ENCODE data around the gene RBM20. TPM values are rescaled to one million over a fixed set of nuclear protein-coding genes. Genes with fewer than 3 reads are reported as not detected.
A peak's percentile ranks its signal among the peaks of the same experiment; 100 is the strongest.

The RBM20 gene
- total and polyA plus RNA-seq, 2 of the 4 experiments (the other 2 are of a cell fraction) = under 0.01 to 0.15 TPM

DNA sequence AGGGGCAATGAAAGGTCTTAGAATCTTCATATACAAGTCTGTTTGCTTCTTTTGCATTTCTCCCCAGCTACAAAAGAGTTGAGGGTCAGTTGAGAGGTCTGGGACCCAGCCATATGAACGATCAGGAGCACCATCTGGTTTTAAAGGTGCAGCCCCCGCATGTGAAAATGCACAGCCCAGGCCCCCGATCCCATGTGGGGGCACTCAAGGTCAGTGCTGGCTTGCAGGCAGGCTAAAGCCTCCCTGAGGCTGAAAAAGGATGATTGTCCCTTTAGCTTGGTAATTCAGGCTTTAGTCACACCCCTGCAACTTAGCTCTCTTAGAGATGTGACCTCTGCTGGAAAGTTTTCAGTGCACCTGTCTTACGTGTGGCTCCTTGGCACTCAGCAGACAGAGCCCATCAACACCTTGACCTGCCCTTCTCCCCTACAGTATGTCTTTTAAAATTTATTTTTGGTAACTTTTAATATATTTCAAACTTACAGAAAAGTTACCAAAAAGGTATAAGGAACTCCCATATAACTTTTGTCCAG, 147.5 kb downstream of the RBM20 start:
- Histone ChIP-seq H3K36me3 (ENCODE audit: control insufficient read depth, insufficient read depth, low read length) (no peaks in the 10 kb centered on the region), H3K14ac (replicated peaks; ENCODE audit: low read depth, low read length) (no peak overlapping the region), H3K4me2 (ENCODE audit: low read depth, low read length) (peak overlapping the region; percentile 62; the same call in 1 of the 2 replicates), H2AFZ (replicated peaks; ENCODE audit: low read length, poor library complexity) (no peak overlapping the region), H4K8ac (ENCODE audit: low read depth in 2 of 2, low read length in 2 of 2) (no peak overlapping the region), H4K20me1 (ENCODE audit: insufficient read depth, low read length) (no peaks in the 10 kb centered on the region), H4K5ac (ENCODE audit: low read depth, low read length) (peak overlapping the region; percentile 61; the same call in 1 of the 2 replicates), H2BK120ac (ENCODE audit: low read depth, low read length) (no peak overlapping the region), H3K23ac (ENCODE audit: low read depth, low read length) (no peak overlapping the region), H3K56ac (ENCODE audit: extremely low read depth, insufficient read depth, low read length) (no peak overlapping the region), H3K4me1 (ENCODE audit: control insufficient read depth, insufficient read depth, low read length) (peaks cover 17% of the 10 kb centered on the region; the same call in 1 of the 2 replicates), H2BK5ac (ENCODE audit: low read depth, low read length, poor library complexity, severe bottlenecking) (no peak overlapping the region), H3K27me3 (ENCODE audit: control insufficient read depth, insufficient read depth, low read length) (0 out of 2 replicates have a peak, but pooled peaks cover 3% of the 10 kb centered on the region), H2BK15ac (ENCODE audit: low read depth, low read length) (no peak overlapping the region), H4K91ac (ENCODE audit: insufficient read depth, low read depth, low read length) (no peak overlapping the region), H3K18ac (ENCODE audit: low read depth, low read length) (peak overlapping the region; percentile 89; the same call in 1 of the 2 replicates), H2BK20ac (ENCODE audit: low read depth, low read length) (no peak overlapping the region), H3K4me3 (ENCODE audit: insufficient read depth, low read depth, low read length) (no peak overlapping the region), H3K9me3 (ENCODE audit: control insufficient read depth, insufficient read depth, low read length) (no peaks in the 10 kb centered on the region), H3K9me1 (ENCODE audit: insufficient read depth, low read length) (no peaks in the 10 kb centered on the region; the same call in 1 of the 2 replicates), H2AK9ac (replicated peaks; ENCODE audit: low read depth, low read length, poor library complexity) (no peak overlapping the region), H3K79me1 (ENCODE audit: low read depth in 1 of 2, low read length in 2 of 2) (no peaks in the 10 kb centered on the region), H3K27ac (ENCODE audit: insufficient read depth, low read length) (peak overlapping the region; percentile 84; the same call in 1 of the 2 replicates), H3K9ac (ENCODE audit: low read depth, low read length) (peak overlapping the region; percentile 14; the same call in 1 of the 2 replicates), H3K4ac (ENCODE audit: low read depth, low read length) (peak overlapping the region; percentile 49; the same call in 1 of the 2 replicates), H2AK5ac (ENCODE audit: low read depth, low read length) (no peak overlapping the region)
- dilution Hi-C loops (cut with HindIII; ENCODE audit: low sequenced_read_pairs, unreplicated experiment) = no loop called here
- in situ Hi-C loops (cut with MboI; ENCODE audit: low sequenced_read_pairs) = no loop called here
- CTCF ChIA-PET = interaction anchor here (0.5 kb wide), 1 partner anchor 136 kb away, joined by 3 read pairs; no protein-coding TSS in a partner anchor
- WGBS, 2 experiments (ENCODE audit: extremely low coverage in 2 of 2, insufficient read length in 1 of 2) = 30% methylated on average over 2 of the region's 4 CpGs; no CpG with 5 or more reads in 1 of the 2 experiments
- ATAC-seq (ENCODE audit: low read depth) = peak; percentile 8; the same call in 1 of the 2 replicates
- intact Hi-C loops (cut with micrococcal nuclease) = loop anchor here (1.0 kb wide), 1 partner anchor 14 kb away; no protein-coding TSS in a partner anchor
- POLR2A ChIA-PET (ENCODE audit: unreplicated experiment) = no interaction called here
- DNase-seq = no peak
- BruUV-seq (replicated peaks) = no TSS peak
- TF ChIP-seq RCOR1 (IDR thresholded peaks at IDR 0.05; ENCODE audit: insufficient replicate concordance, low read length) (no peak), SMC3 (IDR thresholded peaks at IDR 0.05; ENCODE audit: low read depth, low read length) (no peak), NFE2L2 (IDR thresholded peaks at IDR 0.05; ENCODE audit: low read depth, low read length) (no peak), CEBPB (IDR thresholded peaks at IDR 0.05; ENCODE audit: low read depth, low read length) (no peak), FOS (IDR thresholded peaks at IDR 0.05; ENCODE audit: low read depth, low read length) (no peak), MAZ (IDR thresholded peaks at IDR 0.05; ENCODE audit: borderline replicate concordance, low read depth, low read length) (no peak), POLR2A (IDR thresholded peaks at IDR 0.05; ENCODE audit: low read depth, low read length) (no peak), MAFK (IDR thresholded peaks at IDR 0.05; ENCODE audit: low read depth, low read length) (no peak), RFX5 (IDR thresholded peaks at IDR 0.05; ENCODE audit: low read depth, low read length) (no peak), CHD1 (IDR thresholded peaks at IDR 0.05; ENCODE audit: low read depth, low read length) (no peak), MXI1 (IDR thresholded peaks at IDR 0.05; ENCODE audit: borderline replicate concordance, low read depth, low read length) (no peak), RAD21 (IDR thresholded peaks at IDR 0.05; ENCODE audit: low read length) (no peak)
- TF ChIP-seq, protein P1, sequence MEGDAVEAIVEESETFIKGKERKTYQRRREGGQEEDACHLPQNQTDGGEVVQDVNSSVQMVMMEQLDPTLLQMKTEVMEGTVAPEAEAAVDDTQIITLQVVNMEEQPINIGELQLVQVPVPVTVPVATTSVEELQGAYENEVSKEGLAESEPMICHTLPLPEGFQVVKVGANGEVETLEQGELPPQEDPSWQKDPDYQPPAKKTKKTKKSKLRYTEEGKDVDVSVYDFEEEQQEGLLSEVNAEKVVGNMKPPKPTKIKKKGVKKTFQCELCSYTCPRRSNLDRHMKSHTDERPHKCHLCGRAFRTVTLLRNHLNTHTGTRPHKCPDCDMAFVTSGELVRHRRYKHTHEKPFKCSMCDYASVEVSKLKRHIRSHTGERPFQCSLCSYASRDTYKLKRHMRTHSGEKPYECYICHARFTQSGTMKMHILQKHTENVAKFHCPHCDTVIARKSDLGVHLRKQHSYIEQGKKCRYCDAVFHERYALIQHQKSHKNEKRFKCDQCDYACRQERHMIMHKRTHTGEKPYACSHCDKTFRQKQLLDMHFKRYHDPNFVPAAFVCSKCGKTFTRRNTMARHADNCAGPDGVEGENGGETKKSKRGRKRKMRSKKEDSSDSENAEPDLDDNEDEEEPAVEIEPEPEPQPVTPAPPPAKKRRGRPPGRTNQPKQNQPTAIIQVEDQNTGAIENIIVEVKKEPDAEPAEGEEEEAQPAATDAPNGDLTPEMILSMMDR (conservative IDR thresholded peaks at IDR 0.05; ENCODE audit: low read depth, low read length) = no peak
- TF ChIP-seq, protein P2, sequence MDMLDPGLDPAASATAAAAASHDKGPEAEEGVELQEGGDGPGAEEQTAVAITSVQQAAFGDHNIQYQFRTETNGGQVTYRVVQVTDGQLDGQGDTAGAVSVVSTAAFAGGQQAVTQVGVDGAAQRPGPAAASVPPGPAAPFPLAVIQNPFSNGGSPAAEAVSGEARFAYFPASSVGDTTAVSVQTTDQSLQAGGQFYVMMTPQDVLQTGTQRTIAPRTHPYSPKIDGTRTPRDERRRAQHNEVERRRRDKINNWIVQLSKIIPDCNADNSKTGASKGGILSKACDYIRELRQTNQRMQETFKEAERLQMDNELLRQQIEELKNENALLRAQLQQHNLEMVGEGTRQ (IDR thresholded peaks at IDR 0.05; ENCODE audit: low read depth, low read length) = no peak
- TF ChIP-seq, protein P3, sequence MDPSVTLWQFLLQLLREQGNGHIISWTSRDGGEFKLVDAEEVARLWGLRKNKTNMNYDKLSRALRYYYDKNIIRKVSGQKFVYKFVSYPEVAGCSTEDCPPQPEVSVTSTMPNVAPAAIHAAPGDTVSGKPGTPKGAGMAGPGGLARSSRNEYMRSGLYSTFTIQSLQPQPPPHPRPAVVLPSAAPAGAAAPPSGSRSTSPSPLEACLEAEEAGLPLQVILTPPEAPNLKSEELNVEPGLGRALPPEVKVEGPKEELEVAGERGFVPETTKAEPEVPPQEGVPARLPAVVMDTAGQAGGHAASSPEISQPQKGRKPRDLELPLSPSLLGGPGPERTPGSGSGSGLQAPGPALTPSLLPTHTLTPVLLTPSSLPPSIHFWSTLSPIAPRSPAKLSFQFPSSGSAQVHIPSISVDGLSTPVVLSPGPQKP (IDR thresholded peaks at IDR 0.05; ENCODE audit: borderline replicate concordance, low read depth, low read length) = no peak
